GM19025 (cell line): Measurements from ENCODE around the gene IFFO2.
"Not testable (repeated sequence)": the region's sequence is repeated elsewhere in the genome, so short reads cannot be mapped to it uniquely, and the experiment has no call there.

Experiments used
- ATAC-seq: cut with Tn5 transposase; IDR thresholded peaks from one replicate; pipeline ENCODE4 v1.9.1; 2021; ENCODE audit warnings: mild to moderate bottlenecking, low read depth, moderate library complexity; ENCODE audit not compliant: unreplicated experiment

The IFFO2 gene

GRCh38 chr1:18901147-18901951, 55.1 kb downstream of the IFFO2 start:
- ATAC-seq = no peak

GRCh38 chr1:18900303-18900841, 56.1 kb downstream of the IFFO2 start:
- no peak for ATAC-seq

- no peak for ATAC-seq
These were observed 57.0 kb downstream of the IFFO2 start for GRCh38 chr1:18899363-18900049.

- no peak for ATAC-seq
These were observed 57.9 kb downstream of the IFFO2 start for GRCh38 chr1:18898567-18898966.

- no peak for ATAC-seq
These were observed 61.2 kb downstream of the IFFO2 start for GRCh38 chr1:18895317-18895716.

- no peak for ATAC-seq
These were observed 63.4 kb downstream of the IFFO2 start for GRCh38 chr1:18893120-18893519.

GRCh38 chr1:18891858-18892257, 64.6 kb downstream of the IFFO2 start:
- ATAC-seq = not testable (repeated sequence)

- no peak for ATAC-seq
These were observed 65.1 kb downstream of the IFFO2 start for GRCh38 chr1:18891426-18891780.

- no peak for ATAC-seq
These were observed 65.6 kb downstream of the IFFO2 start for GRCh38 chr1:18890706-18891425.

GRCh38 chr1:18886003-18886335, 70.5 kb downstream of the IFFO2 start:
- ATAC-seq = no peak

GRCh38 chr1:18885311-18886002, 71.0 kb downstream of the IFFO2 start:
- no peak for ATAC-seq

GRCh38 chr1:18884727-18885126, 71.7 kb downstream of the IFFO2 start:
- ATAC-seq = no peak

- no peak for ATAC-seq
These were observed 72.1 kb downstream of the IFFO2 start for GRCh38 chr1:18884419-18884717.

GRCh38 chr1:18883636-18884418, 72.6 kb downstream of the IFFO2 start:
- ATAC-seq = no peak

GRCh38 chr1:18883079-18883478, 73.4 kb downstream of the IFFO2 start:
- no peak for ATAC-seq

- no peak for ATAC-seq
These were observed 74.0 kb downstream of the IFFO2 start for GRCh38 chr1:18882486-18882885.

- no peak for ATAC-seq
These were observed 74.6 kb downstream of the IFFO2 start for GRCh38 chr1:18881642-18882431.

GRCh38 chr1:18881164-18881563, 75.3 kb downstream of the IFFO2 start:
- no peak for ATAC-seq

GRCh38 chr1:18880585-18880984, 75.9 kb downstream of the IFFO2 start:
- no peak for ATAC-seq
